RWPE2 (cell line): Measurements from ENCODE around the gene FRMD5.
A peak's percentile ranks its signal among the peaks of the same experiment; 100 is the strongest.

ENCODE experiments used
- ATAC-seq: fragments of 200-7000 bp; cut with Tn5 transposase; 3 replicates; pipeline ENCODE4 v1.9.1; 2021; ENCODE audit warnings: low read depth
- DNase-seq: peaks from one replicate; pipeline ENCODE4 v3.0.0-alpha.2; 2020; ENCODE audit warnings: low spot score
- H3K27ac ChIP-seq: fragments of 450-650 bp; 2 replicates; pipeline ENCODE4 v1.5.1; 2017; ENCODE audit warnings: mild to moderate bottlenecking; ENCODE audit not compliant: poor library complexity, severe bottlenecking
- H3K27me3 ChIP-seq: fragments of 250-450 bp; sonication (Bioruptor Pico); 2 replicates; pipeline ENCODE4 v1.5.1; 2021; ENCODE audit warnings: mild to moderate bottlenecking, moderate library complexity; ENCODE audit not compliant: insufficient read depth, poor library complexity, severe bottlenecking
- H3K36me3 ChIP-seq: fragments of 250-450 bp; sonication (Bioruptor Pico); 2 replicates; pipeline ENCODE4 v1.5.1; 2020; ENCODE audit warnings: low read depth, mild to moderate bottlenecking, moderate library complexity
- H3K4me1 ChIP-seq: fragments of 250-450 bp; sonication (Bioruptor Pico); 2 replicates; pipeline ENCODE4 v1.5.1; 2021; ENCODE audit warnings: mild to moderate bottlenecking, moderate library complexity; ENCODE audit not compliant: insufficient read depth, poor library complexity, severe bottlenecking
- H3K4me3 ChIP-seq: fragments of 250-450 bp; sonication (Bioruptor Pico); 2 replicates; pipeline ENCODE4 v1.5.1; 2021; ENCODE audit warnings: mild to moderate bottlenecking, moderate library complexity; ENCODE audit not compliant: severe bottlenecking
- H3K9me3 ChIP-seq: fragments of 250-450 bp; sonication (Bioruptor Pico); 2 replicates; pipeline ENCODE4 v1.5.1; 2021; ENCODE audit warnings: mild to moderate bottlenecking, moderate library complexity; ENCODE audit not compliant: severe bottlenecking
- TF ChIP-seq, protein P1 (sequence below): fragments of 450-650 bp; IDR thresholded peaks from one replicate; pipeline ENCODE4 v1.5.1; 2017; ENCODE audit warnings: mild to moderate bottlenecking, moderate library complexity; ENCODE audit not compliant: poor library complexity, severe bottlenecking

The FRMD5 gene

DNA sequence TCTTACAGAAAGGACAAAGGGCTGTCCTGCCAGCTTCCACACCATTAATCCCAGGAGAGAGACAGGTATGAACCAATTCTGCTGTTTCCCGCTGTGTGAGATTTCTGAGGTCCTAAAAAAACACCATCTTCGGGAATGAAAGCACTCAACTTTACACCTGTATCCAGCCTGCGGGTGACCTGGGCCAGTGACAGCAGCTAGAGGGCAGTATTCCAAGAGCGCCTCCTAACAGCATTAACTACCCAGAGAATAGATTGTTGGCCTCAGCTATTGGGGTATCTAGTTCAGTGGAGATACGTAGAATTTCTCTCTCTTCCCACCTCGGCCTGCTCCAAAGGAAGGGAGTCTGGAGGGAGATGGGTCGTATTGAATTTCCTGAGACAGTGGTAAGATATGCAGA lies 313.1 kb downstream of the FRMD5 start:
- H3K27me3 ChIP-seq, result no peaks in the 10 kb centered on the region
- ATAC-seq (0 out of 3 replicates have a peak, but pooled peaks have one; percentile 12), DNase-seq (peak; percentile 16)
- H3K27ac ChIP-seq, result no peak overlapping the region
- no peaks in the 10 kb centered on the region for H3K4me1 ChIP-seq
- no peaks in the 10 kb centered on the region for H3K9me3 ChIP-seq
- peaks cover 59% of the 10 kb centered on the region for H3K36me3 ChIP-seq
- no peak overlapping the region for H3K4me3 ChIP-seq
- TF ChIP-seq, protein P1, sequence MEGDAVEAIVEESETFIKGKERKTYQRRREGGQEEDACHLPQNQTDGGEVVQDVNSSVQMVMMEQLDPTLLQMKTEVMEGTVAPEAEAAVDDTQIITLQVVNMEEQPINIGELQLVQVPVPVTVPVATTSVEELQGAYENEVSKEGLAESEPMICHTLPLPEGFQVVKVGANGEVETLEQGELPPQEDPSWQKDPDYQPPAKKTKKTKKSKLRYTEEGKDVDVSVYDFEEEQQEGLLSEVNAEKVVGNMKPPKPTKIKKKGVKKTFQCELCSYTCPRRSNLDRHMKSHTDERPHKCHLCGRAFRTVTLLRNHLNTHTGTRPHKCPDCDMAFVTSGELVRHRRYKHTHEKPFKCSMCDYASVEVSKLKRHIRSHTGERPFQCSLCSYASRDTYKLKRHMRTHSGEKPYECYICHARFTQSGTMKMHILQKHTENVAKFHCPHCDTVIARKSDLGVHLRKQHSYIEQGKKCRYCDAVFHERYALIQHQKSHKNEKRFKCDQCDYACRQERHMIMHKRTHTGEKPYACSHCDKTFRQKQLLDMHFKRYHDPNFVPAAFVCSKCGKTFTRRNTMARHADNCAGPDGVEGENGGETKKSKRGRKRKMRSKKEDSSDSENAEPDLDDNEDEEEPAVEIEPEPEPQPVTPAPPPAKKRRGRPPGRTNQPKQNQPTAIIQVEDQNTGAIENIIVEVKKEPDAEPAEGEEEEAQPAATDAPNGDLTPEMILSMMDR, result peak; percentile 75

DNA sequence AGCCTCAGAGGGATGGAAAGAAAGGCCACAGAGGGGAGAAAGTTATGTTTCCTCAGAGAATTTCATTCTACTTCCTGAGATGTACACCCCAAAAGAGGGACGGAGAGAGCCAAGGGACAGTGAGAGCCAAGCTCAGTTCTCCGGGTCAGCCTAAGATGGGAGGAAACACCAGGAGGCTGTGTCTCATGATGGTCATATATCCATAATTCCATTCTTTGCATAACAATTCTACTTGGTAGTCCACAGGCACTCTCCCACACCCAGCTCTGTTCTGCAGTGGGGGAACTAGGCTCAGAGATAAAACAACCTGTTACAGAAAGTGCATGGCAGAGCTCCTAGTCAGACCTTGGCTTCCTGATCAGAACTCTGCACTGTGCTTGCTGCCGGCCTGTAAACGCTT lies 313.8 kb downstream of the FRMD5 start:
- Histone ChIP-seq H3K4me3 (no peak overlapping the region), H3K27ac (no peak overlapping the region), H3K27me3 (no peaks in the 10 kb centered on the region), H3K4me1 (no peaks in the 10 kb centered on the region), H3K36me3 (peaks cover 61% of the 10 kb centered on the region), H3K9me3 (no peaks in the 10 kb centered on the region)
- TF ChIP-seq, protein P1, result no peak
- DNase-seq (peak; percentile 19), ATAC-seq (no peak; the same call in 1 of the 3 replicates)

DNA sequence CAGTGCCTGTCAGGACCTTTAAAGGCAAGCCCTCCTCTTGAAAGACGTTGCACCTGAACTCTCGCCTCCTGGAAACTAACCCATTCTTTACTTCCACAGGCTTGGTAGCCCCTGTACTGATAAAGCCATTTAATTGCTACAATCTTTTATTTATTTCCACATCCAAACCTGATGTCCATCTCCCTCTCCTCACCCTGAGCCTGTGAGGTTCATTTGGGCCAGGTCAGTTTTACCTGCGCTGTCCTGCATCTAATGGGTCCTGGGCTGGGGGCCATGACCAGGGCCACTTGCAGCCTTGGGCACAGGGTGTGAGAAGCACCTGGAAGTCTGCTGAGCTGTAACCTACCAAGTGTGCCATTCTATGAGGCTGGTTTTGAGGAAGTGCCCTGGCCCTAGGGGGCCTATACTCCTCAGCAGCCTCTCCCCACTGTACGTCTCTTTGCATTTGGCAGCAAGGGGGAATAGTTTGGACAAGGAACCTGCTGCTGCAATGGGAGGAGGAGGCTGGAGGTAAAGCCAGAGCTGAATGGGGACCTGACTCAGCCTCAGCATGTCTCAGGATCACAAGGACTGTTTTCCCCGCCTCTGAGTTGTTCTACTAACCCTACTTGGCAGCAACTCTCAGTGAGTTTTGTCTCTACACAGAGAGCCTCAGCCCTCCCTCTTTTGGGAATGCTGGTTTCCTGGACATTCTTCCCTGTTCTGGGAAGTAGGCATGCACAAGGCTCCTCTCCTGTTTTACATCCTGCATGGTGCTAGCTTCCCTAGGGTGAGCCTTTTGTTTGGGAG lies 314.5 kb downstream of the FRMD5 start:
- Histone ChIP-seq H3K27ac (no peak overlapping the region), H3K27me3 (no peaks in the 10 kb centered on the region), H3K4me1 (no peaks in the 10 kb centered on the region), H3K36me3 (peaks cover 61% of the 10 kb centered on the region), H3K4me3 (no peak overlapping the region), H3K9me3 (no peaks in the 10 kb centered on the region)
- ATAC-seq (peak; percentile 15; the same call in 1 of the 3 replicates), DNase-seq (peak; percentile 31)
- TF ChIP-seq, protein P1, result no peak

DNA sequence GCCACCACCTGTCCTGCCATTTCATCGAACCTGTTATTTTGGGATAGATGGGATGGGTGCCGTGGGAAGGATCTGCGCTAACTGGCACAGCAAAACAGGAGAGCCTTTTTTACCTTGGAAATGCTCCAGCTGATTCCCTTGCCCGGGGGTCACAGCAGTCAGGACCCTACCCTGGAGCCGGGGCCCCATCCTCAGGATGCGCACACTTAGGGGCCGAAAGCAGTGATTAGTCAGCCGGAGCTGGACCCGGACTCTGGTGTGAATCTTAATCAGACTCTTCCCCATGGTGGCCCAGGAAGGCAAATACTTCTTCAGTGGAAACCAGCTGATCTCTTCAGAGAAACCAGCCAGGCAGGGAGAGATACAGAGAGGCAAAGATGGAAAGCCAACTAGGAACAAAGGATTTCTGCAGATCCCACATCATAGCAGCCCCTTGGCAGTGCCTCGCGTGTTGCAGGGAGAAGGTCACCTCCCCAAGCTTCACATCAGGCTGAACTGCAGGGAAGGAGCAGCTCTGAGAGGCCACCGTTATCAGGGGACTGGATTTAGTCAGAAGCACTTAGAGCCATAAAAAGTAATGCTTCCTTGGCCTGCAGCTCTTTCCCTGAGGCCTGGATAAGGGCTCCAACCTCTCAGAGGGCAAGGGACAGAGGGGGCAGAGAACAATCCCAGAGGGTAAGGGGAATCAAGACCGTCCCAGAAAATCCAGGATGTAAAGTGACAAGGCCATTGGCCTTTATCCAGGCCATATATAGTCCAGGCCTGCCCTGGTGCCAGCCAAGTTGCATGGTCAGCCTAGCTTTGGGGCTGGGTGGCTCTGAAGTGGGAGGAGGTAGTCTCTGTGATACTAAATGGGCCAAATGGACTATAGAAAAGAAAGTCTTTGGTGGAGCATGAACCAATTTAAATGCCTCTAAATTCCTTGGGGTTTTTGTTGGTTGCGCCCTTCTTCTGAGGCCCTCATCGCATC lies 315.4 kb downstream of the FRMD5 start:
- Histone ChIP-seq H3K9me3 (no peaks in the 10 kb centered on the region), H3K27ac (no peak overlapping the region), H3K4me3 (no peak overlapping the region), H3K36me3 (peaks cover 54% of the 10 kb centered on the region), H3K27me3 (no peaks in the 10 kb centered on the region), H3K4me1 (no peaks in the 10 kb centered on the region)
- TF ChIP-seq, protein P1, result no peak
- ATAC-seq (no peak), DNase-seq (peak; percentile 67)
